Activated T-cell treated with anti-CD3 and anti-CD28 coated beads, Interleukin-2, amount 50 U/mL, for 72 hours (primary cell): ENCODE data around the gene TPD52L1. TPM values are rescaled to one million over a fixed set of nuclear protein-coding genes. Genes with fewer than 3 reads are reported as not detected.

Experiments
- ATAC-seq, 2 donors: fragments of 150-1000 bp; cut with Tn5 transposase; replicated peaks in 1 of 2; 2 replicates each; pipeline ENCODE4 v1.10.0; 2021; ENCODE audit warnings: moderate library complexity in 2 of 2, mild to moderate bottlenecking in 1 of 2
- DNase-seq, 2 donors: peaks; one replicate each; pipeline ENCODE4 v3.0.0; 2021 to 2022; ENCODE audit warnings: mixed read lengths in 1 of 2
- H3K27ac Mint-ChIP-seq: one replicate; pipeline ENCODE4 v1.8.0; 2022; ENCODE audit warnings: mild to moderate bottlenecking, moderate library complexity, mixed read lengths
- H3K27me3 Mint-ChIP-seq: one replicate; pipeline ENCODE4 v1.8.0; 2022; ENCODE audit warnings: low read depth, mixed read lengths
- H3K36me3 Mint-ChIP-seq, 2 donors: one replicate each; pipeline ENCODE4 v1.8.0; 2022; ENCODE audit warnings: mixed read lengths in 2 of 2, mild to moderate bottlenecking in 1 of 2; ENCODE audit not compliant: insufficient read depth in 2 of 2
- H3K4me1 Mint-ChIP-seq: one replicate; pipeline ENCODE4 v1.8.0; 2022; ENCODE audit warnings: low read depth, mixed read lengths
- H3K4me3 Mint-ChIP-seq, 2 donors: one replicate each; pipeline ENCODE4 v1.8.0; 2022; ENCODE audit warnings: mild to moderate bottlenecking in 2 of 2, mixed read lengths in 2 of 2, moderate library complexity in 2 of 2
- H3K9me3 Mint-ChIP-seq, 2 donors: one replicate each; pipeline ENCODE4 v1.8.0; 2022; ENCODE audit warnings: mixed read lengths in 2 of 2
- total RNA-seq, 2 donors: library from RNA; stranded (reverse); gene quantifications; one replicate each; pipeline ENCODE4 v1.2.3, GENCODE V29; 2022

TPD52L1 gene
- total RNA-seq, 2 donors from 2014 or later, result 0.50 to 0.56 TPM

DNA sequence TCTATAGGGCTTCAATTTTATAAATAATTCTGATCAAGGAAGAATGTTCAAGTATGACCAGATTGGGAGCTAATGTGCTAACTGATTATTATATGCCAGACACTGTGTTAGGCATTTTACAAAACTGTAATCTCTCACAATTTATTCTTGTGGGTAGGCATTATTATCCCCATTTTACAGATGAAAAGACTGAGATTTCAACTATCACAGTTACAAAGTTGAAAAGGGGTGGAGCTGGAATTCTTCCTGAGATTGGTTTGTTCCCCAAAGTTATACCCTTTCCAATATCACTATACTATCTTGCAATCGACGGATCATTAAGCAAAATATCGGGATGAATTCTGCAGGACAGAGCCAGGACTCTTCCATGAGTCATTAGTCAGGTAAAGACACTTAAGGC is 57.1 kb downstream of the TPD52L1 start:
- H3K27ac Mint-ChIP-seq, result no peak overlapping the region
- DNase-seq (no peak), ATAC-seq (no peak)
- H3K4me1 Mint-ChIP-seq, result no peaks in the 10 kb centered on the region
- no peaks in the 10 kb centered on the region for H3K9me3 Mint-ChIP-seq
- H3K4me3 Mint-ChIP-seq, result no peak overlapping the region
- H3K27me3 Mint-ChIP-seq, result peaks cover 13% of the 10 kb centered on the region
- H3K36me3 Mint-ChIP-seq, result no peaks in the 10 kb centered on the region

DNA sequence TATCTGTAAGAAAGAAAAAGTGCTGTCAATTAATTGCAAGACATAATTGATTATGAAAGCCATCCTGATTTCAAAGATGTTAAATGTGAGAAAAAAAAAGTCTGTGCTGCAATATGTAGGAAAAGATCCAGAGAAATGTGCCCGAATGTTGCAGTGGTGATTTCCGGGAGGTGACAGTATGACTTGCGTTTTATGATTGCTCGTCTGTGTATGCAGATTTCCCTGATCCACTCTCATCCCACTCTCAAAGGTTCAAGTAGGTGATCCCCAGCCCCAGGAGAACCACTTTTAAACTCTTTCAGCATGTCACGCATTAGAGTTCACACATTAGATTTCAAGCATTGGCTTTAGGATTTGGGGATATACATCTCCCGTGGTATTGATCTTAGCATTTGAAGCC is 57.8 kb downstream of the TPD52L1 start:
- Mint-ChIP-seq H3K9me3 (no peaks in the 10 kb centered on the region), H3K4me3 (no peak overlapping the region), H3K4me1 (no peaks in the 10 kb centered on the region), H3K27me3 (peaks cover 12% of the 10 kb centered on the region), H3K27ac (no peak overlapping the region), H3K36me3 (no peaks in the 10 kb centered on the region)
- no peak for ATAC-seq
- no peak for DNase-seq

DNA sequence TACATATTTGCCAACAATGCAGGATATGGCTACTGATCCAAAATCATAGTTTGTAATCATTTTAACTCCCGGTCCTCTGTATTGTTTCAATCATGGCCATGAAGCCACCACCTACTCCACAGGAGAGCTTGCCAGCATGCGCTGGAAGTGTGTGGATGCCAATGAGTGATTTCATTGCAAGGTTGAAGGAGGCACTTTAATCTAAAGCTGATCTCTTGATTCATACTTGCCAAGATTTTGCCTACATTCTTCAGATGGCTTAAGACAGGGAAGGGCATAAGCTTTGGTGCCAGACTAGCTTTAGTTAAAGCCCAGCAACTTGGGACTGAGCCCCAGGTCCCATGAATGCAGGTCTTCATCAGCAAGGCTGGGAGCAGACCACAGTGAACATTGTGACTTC is 58.8 kb downstream of the TPD52L1 start:
- Mint-ChIP-seq H3K4me1 (no peaks in the 10 kb centered on the region), H3K27me3 (peaks cover 6% of the 10 kb centered on the region), H3K36me3 (no peaks in the 10 kb centered on the region), H3K9me3 (no peaks in the 10 kb centered on the region), H3K4me3 (no peak overlapping the region), H3K27ac (no peak overlapping the region)
- DNase-seq (no peak), ATAC-seq (no peak)

DNA sequence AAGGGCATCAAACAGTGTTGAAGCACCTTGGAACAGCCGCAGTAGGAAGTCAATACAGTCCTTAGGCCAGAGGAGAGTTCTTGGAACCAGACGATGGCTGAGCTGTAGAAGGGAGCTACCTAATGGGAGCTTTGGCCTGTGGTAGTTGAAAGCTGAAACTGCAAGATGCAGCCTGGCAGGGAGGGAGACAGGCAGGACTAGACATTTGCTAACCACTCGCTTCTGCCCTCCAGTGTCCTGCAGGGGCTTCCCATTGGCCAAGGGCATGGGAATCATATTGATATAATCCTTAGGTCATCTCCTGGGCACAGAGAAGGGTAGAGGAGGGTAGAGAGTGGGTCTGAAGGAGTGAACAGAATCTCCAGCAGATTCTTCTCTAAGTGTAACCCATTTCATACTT is 60.4 kb downstream of the TPD52L1 start:
- H3K4me1 Mint-ChIP-seq, result no peaks in the 10 kb centered on the region
- ATAC-seq (no peak), DNase-seq (no peak)
- no peaks in the 10 kb centered on the region for H3K36me3 Mint-ChIP-seq
- H3K27ac Mint-ChIP-seq, result no peak overlapping the region
- peaks cover 6% of the 10 kb centered on the region for H3K27me3 Mint-ChIP-seq
- H3K9me3 Mint-ChIP-seq, result no peaks in the 10 kb centered on the region
- H3K4me3 Mint-ChIP-seq, result no peak overlapping the region

DNA sequence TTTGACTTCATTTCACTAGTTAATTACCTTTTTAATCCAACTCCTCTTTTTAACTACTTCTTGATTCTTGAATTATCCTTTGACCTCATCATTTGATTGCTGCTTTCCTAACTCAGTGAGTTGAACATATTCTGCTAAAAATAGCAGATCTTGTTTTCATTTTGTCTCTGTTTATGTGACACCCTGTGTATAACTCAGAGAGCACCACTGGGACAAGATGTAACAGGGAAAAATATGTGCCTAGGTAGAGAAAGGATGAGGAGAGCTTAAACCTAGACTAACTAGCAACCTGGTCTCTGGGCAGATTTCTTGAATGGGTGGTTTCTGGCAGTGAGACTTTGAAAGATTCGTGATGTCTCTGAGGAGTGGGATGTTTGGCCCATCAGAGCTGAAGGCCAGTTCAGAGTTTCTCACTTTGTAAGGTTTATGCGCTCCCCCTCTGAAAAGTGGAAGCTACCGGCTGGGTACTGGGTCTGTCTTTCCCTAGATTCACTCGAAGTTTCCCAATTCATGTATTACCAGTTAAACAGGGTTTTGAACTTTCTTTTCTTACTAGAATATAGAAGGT is 61.8 kb downstream of the TPD52L1 start:
- Mint-ChIP-seq H3K4me1 (no peaks in the 10 kb centered on the region), H3K36me3 (no peaks in the 10 kb centered on the region), H3K27me3 (peaks cover 6% of the 10 kb centered on the region), H3K4me3 (no peak overlapping the region), H3K27ac (no peak overlapping the region), H3K9me3 (no peaks in the 10 kb centered on the region)
- DNase-seq, result no peak
- ATAC-seq, result no peak

DNA sequence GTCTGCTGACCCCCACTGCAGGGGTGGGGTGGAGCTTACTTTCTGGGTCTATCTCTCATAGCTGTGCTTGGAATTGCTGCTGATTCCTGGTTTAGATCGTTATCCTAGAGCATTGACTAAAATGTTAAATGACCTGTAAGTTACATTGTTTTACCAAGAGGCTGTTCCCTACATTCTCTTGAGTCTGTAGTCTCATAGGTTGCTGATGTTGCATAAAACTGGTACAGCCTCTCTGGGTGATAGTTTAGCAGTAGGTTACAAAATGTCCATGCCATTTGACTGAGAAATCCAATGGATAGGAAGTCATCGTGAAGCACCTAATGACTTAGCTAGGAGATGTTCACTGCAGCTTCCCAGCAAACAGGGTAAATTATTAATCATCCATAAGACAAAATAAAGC is 62.4 kb downstream of the TPD52L1 start:
- Mint-ChIP-seq H3K36me3 (no peaks in the 10 kb centered on the region), H3K4me1 (no peaks in the 10 kb centered on the region), H3K27me3 (peaks cover 6% of the 10 kb centered on the region), H3K27ac (no peak overlapping the region), H3K4me3 (no peak overlapping the region), H3K9me3 (no peaks in the 10 kb centered on the region)
- ATAC-seq (no peak), DNase-seq (no peak)

DNA sequence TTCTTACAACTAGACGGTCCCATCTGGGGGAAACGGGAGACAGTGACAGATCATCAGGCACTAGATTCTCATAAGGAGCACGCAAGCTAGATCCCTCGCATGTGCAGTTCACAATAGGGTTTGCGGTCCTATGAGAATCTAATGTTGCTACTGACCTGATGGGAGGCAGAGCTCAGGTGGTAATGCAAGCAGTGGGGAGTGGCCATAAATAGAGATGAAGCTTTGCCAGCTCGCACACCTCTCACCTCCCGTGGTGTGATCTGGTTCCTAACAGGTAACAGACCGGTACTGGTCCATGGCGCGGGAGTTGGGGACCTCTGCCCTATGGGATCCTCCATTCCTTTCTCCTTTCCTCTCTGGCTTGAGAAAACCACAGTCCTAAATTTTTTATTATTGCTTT is 63.8 kb downstream of the TPD52L1 start:
- Mint-ChIP-seq H3K9me3 (no peaks in the 10 kb centered on the region), H3K4me3 (no peak overlapping the region), H3K27ac (no peak overlapping the region), H3K27me3 (peaks cover 6% of the 10 kb centered on the region), H3K36me3 (no peaks in the 10 kb centered on the region), H3K4me1 (no peaks in the 10 kb centered on the region)
- ATAC-seq, result no peak
- no peak for DNase-seq

DNA sequence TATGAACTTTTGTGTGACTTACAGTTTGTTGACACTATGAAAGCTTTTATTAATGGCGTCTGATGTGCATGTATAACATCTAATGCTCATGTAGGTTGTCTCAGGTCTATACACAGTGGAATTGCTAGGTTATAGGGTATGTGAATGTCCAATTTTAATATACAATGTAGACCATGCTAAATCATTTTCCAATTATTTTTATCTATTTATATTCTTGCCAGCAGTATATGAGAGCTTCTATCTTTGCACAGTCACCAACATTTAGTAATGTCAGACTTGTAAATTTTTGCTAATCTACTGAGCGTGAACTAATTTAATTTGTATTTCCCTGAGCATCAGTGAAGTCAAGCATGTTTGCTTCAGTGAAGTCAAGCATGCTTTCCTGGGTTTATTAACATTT is 64.4 kb downstream of the TPD52L1 start:
- H3K27ac Mint-ChIP-seq, result no peak overlapping the region
- H3K36me3 Mint-ChIP-seq, result no peaks in the 10 kb centered on the region
- no peaks in the 10 kb centered on the region for H3K4me1 Mint-ChIP-seq
- no peak for ATAC-seq
- H3K4me3 Mint-ChIP-seq, result no peak overlapping the region
- H3K27me3 Mint-ChIP-seq, result peaks cover 6% of the 10 kb centered on the region
- H3K9me3 Mint-ChIP-seq, result no peaks in the 10 kb centered on the region
- no peak for DNase-seq

DNA sequence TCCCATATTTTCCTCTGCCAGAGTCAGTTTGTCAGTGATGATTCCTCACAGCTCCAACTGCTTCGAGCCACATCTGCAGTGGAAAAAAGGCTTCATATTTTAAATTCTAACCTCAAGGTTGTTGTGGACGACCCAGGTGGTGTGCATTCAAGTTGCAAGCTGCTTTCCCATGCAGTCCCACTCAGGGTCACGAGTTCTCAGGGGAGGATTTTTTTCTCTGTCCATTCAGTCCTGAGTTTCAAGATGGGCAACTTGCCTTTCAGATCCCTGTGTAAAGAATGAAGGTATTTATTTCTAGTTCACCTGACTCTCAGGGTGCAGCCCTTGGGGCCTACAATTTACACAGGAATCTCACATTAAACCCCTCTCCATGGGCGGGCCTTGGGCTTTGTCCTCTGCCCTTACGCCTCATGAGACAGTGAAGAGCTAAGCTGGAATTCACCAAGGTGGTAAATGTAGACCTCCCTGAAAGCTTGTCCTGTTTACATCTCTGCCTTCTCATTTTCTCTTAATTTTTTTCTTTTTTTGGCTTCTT is 65.9 kb downstream of the TPD52L1 start:
- Mint-ChIP-seq H3K27ac (no peak overlapping the region), H3K4me1 (no peaks in the 10 kb centered on the region), H3K36me3 (no peaks in the 10 kb centered on the region), H3K4me3 (no peak overlapping the region), H3K9me3 (no peaks in the 10 kb centered on the region), H3K27me3 (peaks cover 6% of the 10 kb centered on the region)
- ATAC-seq (no peak), DNase-seq (no peak)

DNA sequence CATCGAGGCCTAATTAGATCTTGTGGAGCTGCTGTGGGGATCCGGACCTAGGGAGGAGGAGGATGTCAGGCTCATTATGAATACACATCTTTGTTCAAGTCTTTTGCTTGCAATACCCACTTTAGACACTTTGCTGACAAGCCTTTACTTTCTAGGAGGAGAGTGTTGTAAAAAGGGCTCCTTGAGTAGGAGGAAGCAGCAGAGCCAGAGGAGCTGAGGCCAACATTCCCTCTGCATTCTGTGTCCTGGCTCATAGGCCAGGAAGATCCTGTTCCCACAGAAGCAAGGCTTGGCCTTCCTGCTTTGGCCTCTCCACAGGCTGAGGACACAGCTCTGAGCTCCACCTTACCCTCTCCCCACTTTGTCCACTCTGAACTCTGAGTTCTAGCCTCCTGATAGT is 67.1 kb downstream of the TPD52L1 start:
- no peak for DNase-seq
- Mint-ChIP-seq H3K36me3 (no peaks in the 10 kb centered on the region), H3K27ac (no peak overlapping the region), H3K27me3 (no peaks in the 10 kb centered on the region), H3K4me3 (no peak overlapping the region), H3K9me3 (no peaks in the 10 kb centered on the region), H3K4me1 (no peaks in the 10 kb centered on the region)
- ATAC-seq, result no peak

DNA sequence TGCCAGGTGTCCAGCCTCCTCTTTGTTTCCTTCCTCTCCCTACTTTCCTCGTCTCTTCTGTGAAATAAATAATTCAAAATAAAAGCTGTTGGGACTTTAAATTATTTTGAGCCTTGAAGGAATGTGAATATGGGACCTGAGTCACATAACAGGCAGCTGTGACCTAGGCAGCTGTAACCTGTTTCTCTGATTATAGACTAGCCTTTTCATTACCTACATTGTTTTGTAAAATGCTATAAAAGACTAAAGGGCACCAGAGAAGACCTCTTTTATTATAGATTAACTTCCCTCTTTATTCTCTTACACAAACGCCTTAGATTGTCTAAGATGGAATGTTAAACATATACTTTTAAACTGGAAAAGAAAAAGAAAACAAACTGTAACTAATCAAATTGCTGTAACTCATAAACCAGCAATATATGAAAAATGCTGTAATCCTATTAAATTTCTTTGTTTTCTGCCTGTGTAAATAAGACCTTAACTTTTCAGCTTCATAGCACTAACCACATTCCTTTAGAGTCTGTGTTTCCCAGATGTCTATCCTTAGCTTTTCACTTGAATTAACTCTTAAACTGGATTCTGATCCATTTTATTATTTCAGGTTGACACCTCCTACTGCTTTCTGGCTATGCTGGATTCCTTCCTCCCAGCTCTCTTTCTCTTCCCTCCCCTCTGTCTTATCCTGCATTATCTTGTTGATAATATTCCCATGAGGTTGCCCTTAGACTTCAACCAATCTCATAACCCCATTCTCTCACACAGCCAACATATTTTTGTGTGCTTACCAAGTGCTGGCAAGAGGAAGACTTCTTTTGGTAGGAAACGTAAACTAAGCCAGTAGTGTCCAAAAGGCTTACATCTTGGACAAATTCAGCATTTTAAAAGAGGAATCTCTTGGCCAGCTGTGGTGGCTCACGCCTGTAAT is 69.2 kb downstream of the TPD52L1 start:
- no peaks in the 10 kb centered on the region for H3K27me3 Mint-ChIP-seq
- H3K4me1 Mint-ChIP-seq, result no peaks in the 10 kb centered on the region
- H3K27ac Mint-ChIP-seq, result no peak overlapping the region
- DNase-seq (no peak), ATAC-seq (no peak)
- H3K9me3 Mint-ChIP-seq, result no peaks in the 10 kb centered on the region
- H3K36me3 Mint-ChIP-seq, result no peaks in the 10 kb centered on the region
- no peak overlapping the region for H3K4me3 Mint-ChIP-seq

DNA sequence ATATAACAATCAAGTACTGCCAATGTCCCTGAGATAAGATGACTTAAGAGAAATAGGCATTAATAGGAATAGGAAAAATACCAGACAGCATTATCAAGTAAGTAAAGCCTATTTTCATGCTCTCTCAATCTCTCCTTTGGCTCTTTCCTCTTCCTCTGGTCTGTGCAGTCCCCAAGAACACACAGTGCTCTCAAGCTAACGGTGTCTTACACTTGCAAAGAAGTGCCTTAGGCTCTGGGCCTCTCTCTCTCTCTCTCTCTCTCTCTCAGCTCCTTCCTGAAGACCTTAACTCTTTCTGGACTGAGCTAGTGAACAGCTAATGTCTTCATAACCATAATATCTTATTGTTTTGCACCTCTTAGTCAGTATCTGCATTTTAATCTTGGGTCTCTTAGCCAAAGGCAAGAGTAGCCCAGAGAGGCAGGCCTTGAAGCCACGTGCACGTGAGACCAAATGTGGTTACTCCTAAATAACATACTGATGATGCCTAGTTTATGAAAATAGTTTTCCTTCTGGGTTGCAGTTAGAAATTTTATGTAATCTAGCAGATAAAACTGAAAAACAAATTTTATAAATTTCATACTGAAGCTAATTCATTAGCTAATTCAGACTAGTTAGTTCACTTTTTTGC is 70.8 kb downstream of the TPD52L1 start:
- H3K27me3 Mint-ChIP-seq, result no peaks in the 10 kb centered on the region
- no peaks in the 10 kb centered on the region for H3K36me3 Mint-ChIP-seq
- ATAC-seq, result no peak
- DNase-seq, result no peak
- H3K27ac Mint-ChIP-seq, result no peak overlapping the region
- no peaks in the 10 kb centered on the region for H3K9me3 Mint-ChIP-seq
- H3K4me3 Mint-ChIP-seq, result no peak overlapping the region
- no peaks in the 10 kb centered on the region for H3K4me1 Mint-ChIP-seq

DNA sequence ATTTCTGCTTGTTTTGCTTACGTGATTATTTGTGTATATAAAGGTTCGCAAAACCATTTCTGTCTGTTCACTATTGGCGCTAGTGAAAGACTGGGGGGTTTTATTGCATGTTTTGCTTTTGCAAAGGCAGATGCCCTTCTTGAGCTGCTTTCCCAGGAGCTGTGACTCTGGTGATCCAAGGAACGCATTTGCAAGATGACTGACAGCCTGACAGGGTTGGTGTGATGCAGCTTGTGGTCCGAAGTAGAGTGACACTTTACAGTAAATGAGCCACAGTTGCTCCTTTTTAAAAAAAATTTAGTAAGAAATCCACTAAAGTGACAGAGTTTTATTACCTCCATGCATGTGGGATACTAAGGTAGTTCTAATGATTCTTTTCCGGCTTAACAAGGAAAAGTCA is 73.7 kb downstream of the TPD52L1 start:
- H3K4me1 Mint-ChIP-seq, result no peaks in the 10 kb centered on the region
- H3K36me3 Mint-ChIP-seq, result no peaks in the 10 kb centered on the region
- no peaks in the 10 kb centered on the region for H3K9me3 Mint-ChIP-seq
- ATAC-seq, result no peak
- H3K4me3 Mint-ChIP-seq, result no peak overlapping the region
- no peak for DNase-seq
- no peaks in the 10 kb centered on the region for H3K27me3 Mint-ChIP-seq
- no peak overlapping the region for H3K27ac Mint-ChIP-seq
